H9 (cell line): ENCODE results near the gene DPF3. TPM values are rescaled to one million over a fixed set of nuclear protein-coding genes. Genes with fewer than 3 reads are reported as not detected.

Source experiments
- DNase-seq: peaks from one replicate; pipeline ENCODE4 v3.0.0-alpha.2; 2017
- H2AFZ ChIP-seq: one replicate; pipeline ENCODE4 v1.6.1; 2013; ENCODE audit warnings: mild to moderate bottlenecking, low read length, control low read depth, moderate library complexity
- H2AK5ac ChIP-seq: 2 replicates; pipeline ENCODE4 v1.6.1; 2013; ENCODE audit warnings: low read length, control low read depth, mixed read lengths; ENCODE audit not compliant: insufficient read length
- H2BK120ac ChIP-seq: one replicate; pipeline ENCODE4 v1.6.1; 2013; ENCODE audit warnings: low read depth, mild to moderate bottlenecking, low read length, control low read depth, inconsistent platforms; ENCODE audit not compliant: poor library complexity, severe bottlenecking
- H2BK12ac ChIP-seq: 2 replicates; pipeline ENCODE4 v1.6.1; 2013; ENCODE audit warnings: low read length, control low read depth, mixed read lengths, low read depth; ENCODE audit not compliant: insufficient read length
- H2BK15ac ChIP-seq: 2 replicates; pipeline ENCODE4 v1.6.1; 2013; ENCODE audit warnings: low read depth, low read length, control low read depth
- H2BK20ac ChIP-seq: one replicate; pipeline ENCODE4 v1.6.1; 2013; ENCODE audit warnings: low read depth, mild to moderate bottlenecking, low read length, control low read depth, inconsistent platforms; ENCODE audit not compliant: poor library complexity, severe bottlenecking
- H2BK5ac ChIP-seq: 2 replicates; pipeline ENCODE4 v1.6.1; 2013; ENCODE audit warnings: low read length, control low read depth, mixed read lengths; ENCODE audit not compliant: insufficient read length
- H3K14ac ChIP-seq: 2 replicates; pipeline ENCODE4 v1.6.1; 2013; ENCODE audit warnings: low read length, control low read depth; ENCODE audit not compliant: insufficient read depth
- H3K18ac ChIP-seq: 2 replicates; pipeline ENCODE4 v1.6.1; 2013; ENCODE audit warnings: low read depth, mild to moderate bottlenecking, mixed read lengths, low read length, control low read depth; ENCODE audit not compliant: insufficient read length
- H3K23ac ChIP-seq: 2 replicates; pipeline ENCODE4 v1.6.1; 2013; ENCODE audit warnings: low read length, control low read depth, mixed read lengths, low read depth; ENCODE audit not compliant: insufficient read length
- H3K23me2 ChIP-seq: 2 replicates; pipeline ENCODE4 v1.6.1; 2013; ENCODE audit warnings: low read depth, mild to moderate bottlenecking, mixed read lengths, low read length, control low read depth; ENCODE audit not compliant: insufficient read length, poor library complexity, severe bottlenecking
- H3K27ac ChIP-seq: 2 replicates; pipeline ENCODE4 v1.5.1; 2013; ENCODE audit warnings: low read length, control low read depth, mixed read lengths, low read depth; ENCODE audit not compliant: insufficient read length
- H3K27me3 ChIP-seq: 2 replicates; pipeline ENCODE4 v1.6.1; 2013; ENCODE audit warnings: low read length, control low read depth, inconsistent platforms; ENCODE audit not compliant: insufficient read depth
- H3K4ac ChIP-seq: 2 replicates; pipeline ENCODE4 v1.6.1; 2013; ENCODE audit warnings: low read depth, mild to moderate bottlenecking, control low read depth, inconsistent platforms, low read length, moderate library complexity
- H3K4me1 ChIP-seq: 2 replicates; pipeline ENCODE4 v1.6.1; 2013; ENCODE audit warnings: low read length, control low read depth, inconsistent platforms; ENCODE audit not compliant: insufficient read depth
- H3K4me2 ChIP-seq: 2 replicates; pipeline ENCODE4 v1.6.1; 2013; ENCODE audit warnings: low read length, control low read depth, mixed read lengths; ENCODE audit not compliant: insufficient read length, insufficient read depth
- H3K56ac ChIP-seq: 2 replicates; pipeline ENCODE4 v1.6.1; 2013; ENCODE audit warnings: low read depth, mild to moderate bottlenecking, mixed read lengths, low read length, control low read depth; ENCODE audit not compliant: insufficient read length
- H3K79me1 ChIP-seq: 2 replicates; pipeline ENCODE4 v1.6.1; 2013; ENCODE audit warnings: low read depth, mild to moderate bottlenecking, moderate library complexity, low read length, control low read depth, inconsistent platforms; ENCODE audit not compliant: insufficient read depth, poor library complexity, severe bottlenecking
- H3K79me2 ChIP-seq: 2 replicates; pipeline ENCODE4 v1.6.1; 2013; ENCODE audit warnings: low read length, control low read depth, inconsistent platforms; ENCODE audit not compliant: insufficient read depth
- H3K9ac ChIP-seq: 2 replicates; pipeline ENCODE4 v1.6.1; 2013; ENCODE audit warnings: low read length, control low read depth, mixed read lengths; ENCODE audit not compliant: insufficient read length; ENCODE audit errors: extremely low read depth
- H3K9me3 ChIP-seq: one replicate; pipeline ENCODE4 v1.6.1; 2013; ENCODE audit warnings: low read depth, low read length, inconsistent platforms; ENCODE audit not compliant: control insufficient read depth
- H3T11ph ChIP-seq: one replicate; pipeline ENCODE4 v1.6.1; 2013; ENCODE audit warnings: mild to moderate bottlenecking, low read length, control low read depth, inconsistent platforms
- H4K20me1 ChIP-seq: one replicate; pipeline ENCODE4 v1.6.1; 2013; ENCODE audit not compliant: control insufficient read depth, insufficient read length, insufficient read depth
- H4K5ac ChIP-seq: 2 replicates; pipeline ENCODE4 v1.6.1; 2013; ENCODE audit warnings: low read depth, mild to moderate bottlenecking, mixed read lengths, low read length, control low read depth; ENCODE audit not compliant: insufficient read length
- H4K8ac ChIP-seq: replicated peaks from 2 replicates; pipeline ENCODE4 v1.6.1; 2013; ENCODE audit warnings: low read length, control low read depth, mixed read lengths, low read depth; ENCODE audit not compliant: insufficient read length
- H4K91ac ChIP-seq: 2 replicates; pipeline ENCODE4 v1.6.1; 2013; ENCODE audit warnings: low read depth, mild to moderate bottlenecking, moderate library complexity, mixed read lengths, low read length, control low read depth; ENCODE audit not compliant: insufficient read length
- H3K27ac Mint-ChIP-seq, 3 experiments: 2 replicates in 2 of 3; 3 replicates in 1 of 3; pipeline ENCODE4 v1.8.0; 2020 to 2021; ENCODE audit warnings: mixed read lengths in 3 of 3, mild to moderate bottlenecking in 1 of 3, moderate library complexity in 1 of 3
- H3K27me3 Mint-ChIP-seq: 2 replicates; pipeline ENCODE4 v1.8.0; 2021; ENCODE audit warnings: low read depth, mild to moderate bottlenecking, moderate library complexity, mixed read lengths
- H3K36me3 Mint-ChIP-seq, 3 experiments: 2 replicates in 2 of 3; 3 replicates in 1 of 3; pipeline ENCODE4 v1.8.0; 2020 to 2021; ENCODE audit warnings: low read depth in 3 of 3, mixed read lengths in 3 of 3; ENCODE audit not compliant: insufficient read depth in 1 of 3
- H3K4me1 Mint-ChIP-seq, 2 experiments: 2 replicates each; pipeline ENCODE4 v1.8.0; 2020; ENCODE audit warnings: mixed read lengths in 2 of 2
- H3K4me3 Mint-ChIP-seq, 2 experiments: 2 replicates in 1 of 2; 3 replicates in 1 of 2; pipeline ENCODE4 v1.8.0; 2020 to 2021; ENCODE audit warnings: mild to moderate bottlenecking in 2 of 2, mixed read lengths in 2 of 2, moderate library complexity in 1 of 2
- H3K9me3 Mint-ChIP-seq, 2 experiments: 2 replicates in 1 of 2; 3 replicates in 1 of 2; pipeline ENCODE4 v1.8.0; 2020; ENCODE audit warnings: mild to moderate bottlenecking in 2 of 2, mixed read lengths in 2 of 2, moderate library complexity in 1 of 2
- CTCF ChIP-seq: fragments of 200-600 bp; sonication (generic); conservative IDR thresholded peaks from 3 replicates; pipeline ENCODE4 v1.8.0; 2021; ENCODE audit warnings: antibody characterized with exemption, mild to moderate bottlenecking
- WGBS: extraction: QIAGEN DNeasy Blood & Tissue Kit; methylation state at CpG from one replicate; pipeline ENCODE4 v1.1.7; 2013; ENCODE audit warnings: missing lambda C conversion rate, low lambda C conversion rate, mixed read lengths; ENCODE audit not compliant: insufficient read length; ENCODE audit errors: extremely low coverage; 5-methylcytosine and 5-hydroxymethylcytosine counted together
- total RNA-seq: library from RNA; stranded (reverse); gene quantifications from 2 replicates; pipeline ENCODE4 v1.2.1, GENCODE V29; 2021

DPF3 gene
- total RNA-seq, 1 experiment from 2014 or later = not detected

- Histone ChIP-seq H3K56ac (no peak overlapping the region), H3K27ac (no peak overlapping the region), H2BK15ac (no peak overlapping the region), H4K20me1 (no peaks in the 10 kb centered on the region), H3K23me2 (no peaks in the 10 kb centered on the region), H3K14ac (no peak overlapping the region), H4K5ac (no peak overlapping the region), H3K27me3 (no peaks in the 10 kb centered on the region), H3K4ac (no peak overlapping the region), H3K4me2 (no peak overlapping the region), H2BK5ac (no peak overlapping the region), H3K18ac (no peak overlapping the region), H3K9me3 (no peaks in the 10 kb centered on the region), H2BK12ac (no peak overlapping the region), H3K9ac (no peak overlapping the region), H2AFZ (no peak overlapping the region), H3K23ac (no peak overlapping the region), H2AK5ac (no peak overlapping the region), H3T11ph (no peak overlapping the region), H4K91ac (no peak overlapping the region), H3K79me2 (no peaks in the 10 kb centered on the region), H2BK20ac (no peak overlapping the region), H2BK120ac (no peak overlapping the region), H3K79me1 (no peaks in the 10 kb centered on the region), H4K8ac (no peak overlapping the region), H3K4me1 (no peaks in the 10 kb centered on the region; the same call in 1 of the 2 replicates)
- H3K4me1 Mint-ChIP-seq = peaks cover 5 to 6% of the 10 kb centered on the region in 2 experiments; a peak in 3 of 4 replicates
- no CpG with 5 or more reads among the region's 3 CpGs for WGBS
- no peak overlapping the region for H3K4me3 Mint-ChIP-seq
- peaks cover 0 to 7% (median 0%) of the 10 kb centered on the region in 3 experiments; a peak in 3 of 7 replicates for H3K36me3 Mint-ChIP-seq
- peaks cover 6 to 11% of the 10 kb centered on the region in 2 experiments for H3K9me3 Mint-ChIP-seq
- TF ChIP-seq CTCF = no peak
- H3K27ac Mint-ChIP-seq = no peak overlapping the region
- peaks cover 2% of the 10 kb centered on the region; the same call in 1 of the 2 replicates for H3K27me3 Mint-ChIP-seq
- no peak for DNase-seq
Measured at GRCh38 chr14:72818998-72819397, 74.9 kb downstream of the DPF3 start.
